Stimulated activated naive CD4-positive, alpha-beta T cell treated with Interleukin-2 at 50 U/mL for 16 hours (primary cell): ENCODE data around the gene MEIOB.
"Not testable (repeated sequence)": the region's sequence is repeated elsewhere in the genome, so short reads cannot be mapped to it uniquely, and the experiment has no call there.

Experiments used
- DNase-seq: peaks from one replicate; lab custom pipeline; 2025; lab: John Stamatoyannopoulos, UW

The MEIOB gene

GRCh38 chr16:1810106-1810505 lies 61.9 kb downstream of the MEIOB start:
- DNase-seq: no peak

DNA sequence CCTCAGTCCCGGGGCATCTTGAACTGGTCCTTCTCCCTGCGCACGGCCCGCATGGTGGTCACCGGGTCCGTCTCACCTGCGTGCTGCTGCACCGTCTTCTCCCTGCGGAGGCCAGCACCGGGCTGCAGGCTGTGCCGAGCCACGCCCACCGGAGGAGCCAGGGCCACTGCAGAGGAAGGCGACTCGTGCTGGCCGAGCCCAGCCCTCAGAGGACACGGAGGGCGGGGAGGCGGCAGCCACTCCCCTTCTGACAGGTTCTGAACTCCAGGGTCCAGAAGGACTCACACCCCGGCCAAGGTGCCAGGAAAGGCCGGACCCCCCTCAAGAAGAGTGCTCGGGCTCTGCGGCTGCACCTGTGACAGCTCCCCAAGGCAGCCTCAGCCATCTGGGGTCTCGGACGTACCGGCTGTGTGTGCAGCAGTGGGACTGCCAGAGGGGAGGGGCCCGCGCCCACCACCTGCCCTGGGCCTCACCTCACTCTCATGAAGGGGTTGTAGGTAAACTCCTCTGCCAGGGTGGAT lies 62.6 kb downstream of the MEIOB start:
- DNase-seq: no peak

DNA sequence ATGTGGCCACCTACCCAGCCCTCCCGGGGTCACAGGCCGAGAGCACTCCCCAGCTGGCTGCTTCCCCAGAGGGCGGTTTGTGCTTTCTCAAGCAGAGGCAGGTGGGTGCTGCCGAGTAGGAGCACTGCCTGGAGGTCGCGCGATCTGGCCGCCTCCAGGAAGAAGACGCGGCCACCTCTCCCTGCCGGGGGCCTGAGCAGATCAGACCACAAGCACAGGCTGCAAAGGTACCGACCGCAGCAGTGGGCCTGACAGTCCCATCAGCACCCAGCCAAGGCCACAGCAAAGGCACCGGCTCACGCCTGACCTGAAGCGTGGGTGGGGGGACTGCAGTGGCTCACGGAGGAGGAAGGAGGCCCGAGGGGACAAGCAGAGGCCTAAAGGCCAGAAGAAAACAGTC lies 63.3 kb downstream of the MEIOB start:
- no peak for DNase-seq

GRCh38 chr16:1807626-1808025 lies 64.3 kb downstream of the MEIOB start:
- DNase-seq: no peak

- DNase-seq: no peak
Observed at GRCh38 chr16:1800701-1801100, 71.3 kb downstream of the MEIOB start.

DNA sequence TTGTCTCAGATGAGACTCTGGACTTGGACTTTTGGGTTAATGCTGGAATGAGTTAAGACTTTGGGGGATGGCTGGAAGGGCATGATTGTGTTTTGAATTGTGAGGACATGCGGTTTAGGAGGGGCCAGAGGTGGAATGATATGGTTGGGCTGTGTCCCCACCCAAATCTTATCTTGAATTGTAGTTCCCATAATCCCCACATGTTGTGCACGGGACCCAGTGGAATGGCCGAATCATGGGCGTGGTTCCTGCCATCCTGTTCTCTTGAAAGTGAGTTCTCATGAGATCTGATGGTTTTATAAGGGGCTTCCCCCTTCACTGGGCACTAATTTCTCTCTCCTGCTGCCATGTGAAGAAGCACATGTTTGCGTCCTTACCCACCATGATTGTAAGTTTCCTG lies 72.7 kb downstream of the MEIOB start:
- not testable (repeated sequence) for DNase-seq

GRCh38 chr16:1794908-1795666 lies 76.9 kb downstream of the MEIOB start:
- DNase-seq: no peak

GRCh38 chr16:1794221-1794871 lies 77.6 kb downstream of the MEIOB start:
- DNase-seq: no peak

DNA sequence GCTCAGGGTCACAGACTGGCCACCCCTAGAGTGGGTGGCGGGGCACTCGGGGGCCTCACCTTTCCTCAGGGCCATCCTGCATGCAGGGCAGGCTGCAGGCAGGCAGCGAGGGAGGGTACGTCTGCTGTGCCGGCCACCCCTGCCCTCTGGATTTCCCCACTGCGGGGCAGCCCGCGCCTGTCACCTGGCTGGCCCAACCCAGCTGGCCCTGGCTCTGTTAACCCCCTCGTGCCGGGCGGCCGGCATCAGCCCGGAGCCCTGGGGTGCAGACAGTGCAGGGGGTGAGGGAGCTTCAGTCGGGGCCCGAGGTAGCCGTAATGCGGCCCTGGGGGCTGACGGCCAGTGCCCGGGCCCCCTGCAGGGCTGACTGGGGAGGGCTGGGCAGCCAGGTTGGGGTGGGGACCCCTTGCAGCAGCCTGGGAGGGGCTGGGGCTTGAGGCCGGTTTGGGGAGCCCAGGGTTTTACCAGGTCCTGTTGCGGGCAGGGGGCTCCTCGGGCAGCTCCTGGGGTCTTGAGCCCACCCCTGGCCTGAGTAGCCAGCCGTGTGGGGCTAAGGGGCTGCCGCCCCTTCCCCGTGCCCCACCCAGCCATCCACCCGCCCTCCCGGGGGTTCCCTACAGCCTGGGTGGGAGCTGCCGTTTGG lies 78.3 kb downstream of the MEIOB start, which contains the start of gene IGFALS:
Gene IGFALS, minus strand, starts transcription at position 128 of the 643 bp plus-strand sequence. Its CDS starts 53 bp downstream, at position 75.
- no peak for DNase-seq

- DNase-seq: no peak
Observed at GRCh38 chr16:1792836-1793577, 79.0 kb downstream of the MEIOB start.

- no peak for DNase-seq
Observed at GRCh38 chr16:1791943-1792812, 79.8 kb downstream of the MEIOB start.

DNA sequence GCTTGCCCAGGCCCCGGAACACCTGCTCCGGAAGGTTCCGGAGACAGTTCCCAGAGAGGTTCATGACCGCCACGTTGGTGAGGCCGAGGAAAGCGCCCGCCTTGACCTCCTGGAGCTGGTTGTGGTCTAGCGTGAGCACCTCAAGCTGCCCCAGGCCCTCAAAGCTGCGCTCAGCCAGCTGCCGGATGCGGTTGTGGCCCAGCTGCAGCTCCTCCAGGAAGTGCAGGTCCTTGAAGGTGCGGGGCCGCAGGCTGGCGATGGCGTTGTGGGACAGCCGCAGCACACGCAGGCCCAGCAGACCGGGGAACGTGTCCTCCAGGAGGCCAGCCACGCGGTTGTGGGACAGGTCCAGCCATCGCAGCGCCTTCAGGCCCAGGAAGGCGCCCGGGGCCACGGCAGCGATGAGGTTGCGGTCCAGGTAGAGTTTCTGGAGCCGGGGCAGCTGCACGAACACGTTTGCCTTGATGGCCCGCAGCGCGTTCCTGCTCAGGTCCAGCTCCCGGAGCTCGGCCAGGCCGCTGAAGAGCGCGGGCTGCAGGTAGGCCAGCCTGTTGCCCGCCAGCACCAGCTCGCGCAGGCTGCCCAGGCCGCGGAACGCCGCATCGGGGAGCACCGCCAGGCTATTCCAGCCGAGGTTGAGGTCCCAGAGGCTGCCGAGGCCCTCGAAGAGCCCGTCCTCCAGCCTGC lies 80.6 kb downstream of the MEIOB start:
- no peak for DNase-seq

GRCh38 chr16:1790611-1791255 lies 81.2 kb downstream of the MEIOB start:
- DNase-seq: no peak

- no peak for DNase-seq
Observed at GRCh38 chr16:1790261-1790610, 81.7 kb downstream of the MEIOB start.

- DNase-seq: no peak
Observed at GRCh38 chr16:1789643-1790045, 82.3 kb downstream of the MEIOB start.

GRCh38 chr16:1788708-1789100 lies 83.3 kb downstream of the MEIOB start:
- no peak for DNase-seq

- DNase-seq: no peak
Observed at GRCh38 chr16:1788095-1788707, 83.8 kb downstream of the MEIOB start.

GRCh38 chr16:1787322-1788094 lies 84.5 kb downstream of the MEIOB start:
- DNase-seq: no peak

DNA sequence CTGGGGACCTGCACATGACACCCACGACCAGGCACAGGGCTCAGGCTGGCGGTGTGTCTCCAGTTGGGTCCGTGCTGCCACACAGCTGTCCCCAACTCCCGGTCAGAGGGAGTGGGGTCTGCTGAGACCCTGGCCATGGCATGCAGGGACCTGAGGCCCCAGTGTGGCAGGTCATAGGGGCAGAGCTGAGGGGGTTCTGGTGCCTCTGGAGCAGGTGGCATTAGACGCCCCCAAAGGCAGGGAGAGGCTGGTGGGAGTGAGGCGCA lies 85.0 kb downstream of the MEIOB start:
- no peak for DNase-seq
